Fibroblast of mammary gland (primary cell): ENCODE results near the gene RPA1.
A peak's percentile ranks its signal among the peaks of the same experiment; 100 is the strongest.
"Not testable (repeated sequence)": the region's sequence is repeated elsewhere in the genome, so short reads cannot be mapped to it uniquely, and the experiment has no call there.

Experiments used
- DNase-seq: peaks from one replicate; pipeline ENCODE4 v3.0.0-alpha.2; 2010; ENCODE audit warnings: low read depth
- H3K4me3 ChIP-seq: 2 replicates; pipeline ENCODE4 v1.5.1; 2011; ENCODE audit warnings: low read depth, mild to moderate bottlenecking, low read length, moderate library complexity; ENCODE audit not compliant: control insufficient read depth
- TF ChIP-seq, protein P1 (sequence below): conservative IDR thresholded peaks from 2 replicates; pipeline ENCODE4 v1.5.1; 2011; ENCODE audit warnings: low read depth, low read length, inconsistent platforms; ENCODE audit not compliant: control insufficient read depth, insufficient read depth

RPA1 gene

DNA sequence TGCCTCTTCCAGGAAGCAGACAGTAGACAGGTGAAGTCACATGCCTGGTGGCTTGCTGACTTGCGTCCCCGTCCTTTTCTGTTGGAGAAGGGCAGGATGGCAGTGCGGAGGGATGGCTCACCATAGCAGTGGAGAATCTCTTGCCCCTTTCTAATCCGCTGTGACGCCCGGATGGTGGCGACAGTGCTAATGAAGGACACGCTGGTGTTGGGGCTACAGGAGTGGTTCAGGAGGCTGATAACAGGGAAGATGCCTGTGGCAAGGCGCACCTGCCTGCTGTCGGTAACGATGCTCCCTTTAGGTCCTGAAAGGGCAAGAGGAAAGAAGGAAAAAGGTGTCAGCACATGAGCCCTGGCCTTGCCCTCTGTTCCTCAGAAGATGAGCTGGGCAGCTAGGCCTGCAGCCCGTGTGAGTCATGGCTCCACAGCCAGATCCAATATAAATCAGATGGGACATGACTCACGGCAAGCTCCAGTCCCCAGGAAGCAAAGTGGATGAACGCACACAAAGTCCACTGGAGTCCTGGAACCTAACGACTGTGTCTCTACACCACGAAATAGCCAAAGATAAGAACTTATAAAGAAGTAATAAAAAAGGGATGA lies 42.4 kb upstream of the RPA1 start:
- TF ChIP-seq, protein P1, sequence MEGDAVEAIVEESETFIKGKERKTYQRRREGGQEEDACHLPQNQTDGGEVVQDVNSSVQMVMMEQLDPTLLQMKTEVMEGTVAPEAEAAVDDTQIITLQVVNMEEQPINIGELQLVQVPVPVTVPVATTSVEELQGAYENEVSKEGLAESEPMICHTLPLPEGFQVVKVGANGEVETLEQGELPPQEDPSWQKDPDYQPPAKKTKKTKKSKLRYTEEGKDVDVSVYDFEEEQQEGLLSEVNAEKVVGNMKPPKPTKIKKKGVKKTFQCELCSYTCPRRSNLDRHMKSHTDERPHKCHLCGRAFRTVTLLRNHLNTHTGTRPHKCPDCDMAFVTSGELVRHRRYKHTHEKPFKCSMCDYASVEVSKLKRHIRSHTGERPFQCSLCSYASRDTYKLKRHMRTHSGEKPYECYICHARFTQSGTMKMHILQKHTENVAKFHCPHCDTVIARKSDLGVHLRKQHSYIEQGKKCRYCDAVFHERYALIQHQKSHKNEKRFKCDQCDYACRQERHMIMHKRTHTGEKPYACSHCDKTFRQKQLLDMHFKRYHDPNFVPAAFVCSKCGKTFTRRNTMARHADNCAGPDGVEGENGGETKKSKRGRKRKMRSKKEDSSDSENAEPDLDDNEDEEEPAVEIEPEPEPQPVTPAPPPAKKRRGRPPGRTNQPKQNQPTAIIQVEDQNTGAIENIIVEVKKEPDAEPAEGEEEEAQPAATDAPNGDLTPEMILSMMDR, result no peak
- peak; percentile 96 for DNase-seq
- peak overlapping the region; percentile 1 for H3K4me3 ChIP-seq

DNA sequence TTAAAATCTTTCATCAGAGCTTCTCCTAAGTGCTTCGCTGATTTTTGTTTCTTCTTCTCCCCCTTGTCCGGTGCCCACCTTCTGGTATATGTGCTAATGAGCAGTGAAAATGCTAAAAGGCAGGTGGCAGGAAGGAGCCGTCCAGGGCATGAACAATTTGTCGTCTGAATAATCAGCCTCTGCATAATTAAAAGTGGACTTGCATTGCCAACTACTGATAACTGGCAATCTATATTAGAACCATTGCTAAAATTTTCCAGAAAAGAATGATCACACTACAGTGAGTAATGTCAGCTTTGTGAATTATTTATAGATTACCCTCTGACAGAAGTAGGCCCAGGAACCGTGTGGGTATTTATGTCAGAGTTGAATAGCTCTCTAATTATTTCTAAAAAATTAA lies 39.9 kb upstream of the RPA1 start:
- TF ChIP-seq, protein P1, result no peak

DNA sequence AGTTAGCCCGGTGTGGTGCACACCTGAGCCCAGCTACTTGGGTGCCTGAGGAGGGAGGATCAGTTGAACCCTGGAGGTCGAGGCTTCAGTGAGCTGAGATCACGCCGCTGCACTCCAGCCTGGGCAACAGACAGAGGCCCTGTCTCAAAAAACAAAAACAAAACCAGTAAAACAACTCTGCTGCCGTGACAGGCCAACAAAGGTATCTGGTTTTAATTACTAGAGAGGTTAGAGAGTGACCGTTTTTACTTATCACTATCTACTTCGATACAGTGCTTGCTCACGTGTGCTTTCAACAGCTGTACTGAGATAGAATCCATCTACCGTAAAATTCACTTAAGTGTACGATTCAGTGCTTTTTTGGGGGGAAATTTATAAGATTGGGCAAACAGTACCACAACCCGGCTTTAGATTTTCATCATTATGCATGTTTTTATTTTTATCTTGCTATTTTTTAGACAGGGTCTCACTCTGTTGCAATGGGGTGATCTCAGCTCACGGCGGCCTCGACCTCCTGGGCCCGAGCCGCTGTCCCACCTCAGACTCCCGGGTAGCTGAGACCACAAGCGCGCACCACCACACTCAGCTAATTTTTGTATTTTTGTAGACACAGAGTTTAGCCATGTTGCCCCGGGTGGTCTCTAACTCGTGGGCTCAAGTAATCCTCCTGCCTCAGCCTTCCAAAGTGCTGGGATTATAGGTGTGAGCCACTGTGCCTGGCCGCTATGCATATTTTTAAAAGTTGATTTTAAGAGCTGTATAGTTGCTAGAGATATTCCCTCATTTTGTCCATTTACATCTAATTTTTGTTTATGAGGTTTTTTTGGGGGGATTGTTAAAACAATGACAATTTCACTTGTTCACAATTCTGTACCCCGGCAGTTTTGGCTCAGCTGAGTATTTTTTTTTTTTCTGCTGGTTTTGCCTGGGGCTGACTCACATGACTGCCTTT lies 37.0 kb upstream of the RPA1 start:
- TF ChIP-seq, protein P1, result no peak
- no peak for DNase-seq
- no peak overlapping the region for H3K4me3 ChIP-seq

More for the DNA sequence above, 39.9 kb upstream of the RPA1 start:
- DNase-seq, result no peak
- no peak overlapping the region for H3K4me3 ChIP-seq

DNA sequence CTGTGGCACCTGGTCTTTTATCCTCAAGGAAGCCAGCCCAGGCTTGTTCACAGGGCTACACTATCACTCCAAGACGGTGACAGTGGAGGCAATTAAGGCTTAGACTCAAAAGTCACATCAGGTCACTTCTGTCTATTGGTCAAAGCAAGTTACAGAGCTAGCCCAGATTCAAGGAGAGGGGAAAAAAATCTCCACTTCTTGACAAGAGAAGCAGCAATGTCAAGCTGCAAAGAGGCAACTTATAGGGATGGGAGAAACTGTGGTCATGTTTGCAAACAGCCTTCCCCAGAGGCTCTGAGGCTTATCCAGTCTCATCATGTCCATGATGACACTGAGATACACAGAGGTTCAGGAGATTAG lies 36.4 kb upstream of the RPA1 start:
- no peak for DNase-seq
- H3K4me3 ChIP-seq, result no peak overlapping the region
- TF ChIP-seq, protein P1, result no peak

DNA sequence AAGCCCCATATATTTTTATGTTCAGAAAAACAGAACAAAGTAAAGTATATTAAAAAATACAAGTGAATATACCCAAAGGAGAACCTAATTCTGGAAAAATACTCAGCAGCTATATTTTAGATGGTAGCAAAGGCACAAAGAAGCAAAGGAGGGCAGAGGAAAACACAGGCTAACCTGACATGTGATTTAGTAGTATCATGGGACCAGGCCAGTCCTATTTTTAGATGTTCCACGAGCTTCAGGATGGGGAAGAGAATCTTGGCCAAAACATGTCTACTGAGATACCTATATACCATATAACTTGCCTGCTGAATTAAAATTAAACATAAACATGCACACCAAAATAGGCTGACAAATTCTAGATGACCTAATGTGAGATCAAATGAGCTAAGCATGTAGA lies 33.0 kb upstream of the RPA1 start:
- DNase-seq, result no peak
- TF ChIP-seq, protein P1, result no peak
- H3K4me3 ChIP-seq, result no peak overlapping the region

DNA sequence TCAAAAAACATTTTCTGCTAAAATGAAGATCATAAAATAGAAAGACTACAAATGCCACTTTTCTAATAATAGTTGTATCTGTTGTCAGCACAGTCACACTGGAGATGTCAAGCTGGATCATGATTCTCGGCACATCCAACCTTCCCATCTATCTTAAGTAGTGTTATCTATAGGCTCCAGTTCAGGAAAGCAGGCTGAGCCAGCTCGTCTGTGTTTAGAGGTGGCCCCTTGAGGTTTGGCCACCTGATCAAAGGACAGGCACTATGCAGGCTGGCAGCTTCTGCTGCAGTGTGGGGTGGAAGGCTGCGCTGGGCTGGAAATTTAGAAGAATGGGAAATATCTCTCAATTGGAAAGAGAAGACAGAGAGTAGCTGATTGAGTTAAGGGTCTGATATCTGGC lies 32.5 kb upstream of the RPA1 start:
- no peak overlapping the region for H3K4me3 ChIP-seq
- no peak for DNase-seq
- TF ChIP-seq, protein P1, result no peak

DNA sequence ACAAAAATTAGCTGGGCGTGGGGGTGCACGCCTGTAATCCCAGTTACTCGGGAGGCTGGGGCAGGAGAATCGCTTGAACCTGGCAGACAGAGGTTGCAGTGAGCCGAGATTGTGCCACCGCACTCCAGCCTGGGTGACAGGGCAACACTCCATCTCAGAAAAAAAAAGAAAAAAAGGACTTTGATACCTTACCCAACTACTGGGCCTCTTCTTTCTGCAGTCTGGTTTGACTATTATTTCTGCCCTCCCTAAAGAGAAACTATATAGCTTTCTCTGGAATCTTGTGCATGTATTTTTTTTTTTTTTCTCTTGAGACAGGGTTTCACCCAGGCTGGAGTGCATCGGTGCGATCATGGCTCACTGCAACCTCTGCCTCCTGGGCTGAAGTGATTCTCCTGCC lies 32.0 kb upstream of the RPA1 start:
- not testable (repeated sequence) for H3K4me3 ChIP-seq, DNase-seq
